GM12874 (cell line): ENCODE data around the gene TBC1D23.

ENCODE experiments used
- CTCF ChIP-seq: IDR thresholded peaks from 2 replicates; pipeline ENCODE4 v1.5.1; 2011; ENCODE audit warnings: low read depth, mild to moderate bottlenecking, control low read depth, low read length, moderate library complexity; ENCODE audit not compliant: insufficient read depth

Gene TBC1D23

GRCh38 chr3:100340527-100340926 lies 79.7 kb downstream of the TBC1D23 start:
- no peak for TF ChIP-seq CTCF

GRCh38 chr3:100348727-100349126 lies 87.9 kb downstream of the TBC1D23 start:
- no peak for TF ChIP-seq CTCF

- TF ChIP-seq CTCF: no peak
Observed at GRCh38 chr3:100352296-100353231, 91.8 kb downstream of the TBC1D23 start.

- TF ChIP-seq CTCF: no peak
Observed at GRCh38 chr3:100354850-100355249, 94.1 kb downstream of the TBC1D23 start.

GRCh38 chr3:100358413-100358812 lies 97.6 kb downstream of the TBC1D23 start:
- no peak for TF ChIP-seq CTCF

- TF ChIP-seq CTCF: no peak
Observed at GRCh38 chr3:100359035-100359434, 98.2 kb downstream of the TBC1D23 start.

DNA sequence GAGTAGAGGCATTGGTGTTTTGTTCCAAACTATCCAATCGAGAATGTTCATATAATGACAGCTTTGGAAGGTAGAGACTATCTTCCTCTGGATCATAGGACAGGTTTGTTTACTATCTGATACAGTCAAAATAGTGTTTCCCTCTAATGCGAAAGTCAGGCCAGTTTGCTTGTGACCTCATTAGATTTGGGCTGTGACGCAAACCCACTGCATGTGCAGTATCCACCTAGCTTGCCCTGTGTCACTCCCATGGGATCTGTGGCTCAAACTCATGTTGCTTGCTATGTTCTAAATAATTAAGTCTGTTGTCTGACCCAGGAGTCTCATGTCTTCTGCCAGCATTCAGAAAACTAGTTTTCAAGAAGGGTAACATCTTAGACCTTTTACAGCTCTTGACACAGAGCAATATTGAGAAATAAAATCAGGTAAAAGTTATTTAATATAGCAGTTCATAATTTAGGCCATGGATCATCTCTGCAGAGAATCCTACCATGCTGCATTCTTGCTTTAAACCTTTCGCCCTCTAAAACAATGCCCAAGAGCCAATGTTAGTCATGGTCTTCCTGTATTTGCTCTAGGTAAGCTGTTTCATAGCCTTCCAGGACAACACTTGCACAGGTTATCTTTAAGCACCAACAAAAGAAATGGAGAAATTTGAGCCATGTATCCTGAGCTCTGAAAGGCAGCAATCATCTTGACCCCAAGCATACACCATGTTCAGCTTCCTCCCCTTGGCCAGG lies 100.1 kb downstream of the TBC1D23 start:
- no peak for TF ChIP-seq CTCF
